Measurements from ENCODE around the gene RPTOR.
"Not testable (repeated sequence)": the region's sequence is repeated elsewhere in the genome, so short reads cannot be mapped to it uniquely, and the experiment has no call there.

RPTOR gene

GRCh38 chr17:80807014-80807413 is 262.4 kb downstream of the RPTOR start:
- Histone ChIP-seq H3K4me3 (ENCODE audit: low read length) (no peak overlapping the region), H3K4me1 (ENCODE audit: insufficient read depth, low read length) (peaks cover 8% of the 10 kb centered on the region; the same call in 1 of the 2 replicates), H3K27me3 (ENCODE audit: insufficient read depth, low read length) (no peaks in the 10 kb centered on the region), H3K36me3 (ENCODE audit: insufficient read depth, low read length) (no peaks in the 10 kb centered on the region), H3K9me3 (ENCODE audit: insufficient read depth, low read depth, low read length) (peaks cover 17% of the 10 kb centered on the region), H3K27ac (ENCODE audit: low read depth, low read length) (no peak overlapping the region), H3K9ac (ENCODE audit: low read depth, low read length) (no peak overlapping the region)
- WGBS = 95% methylated on average over 3 of the region's 4 CpGs

DNA sequence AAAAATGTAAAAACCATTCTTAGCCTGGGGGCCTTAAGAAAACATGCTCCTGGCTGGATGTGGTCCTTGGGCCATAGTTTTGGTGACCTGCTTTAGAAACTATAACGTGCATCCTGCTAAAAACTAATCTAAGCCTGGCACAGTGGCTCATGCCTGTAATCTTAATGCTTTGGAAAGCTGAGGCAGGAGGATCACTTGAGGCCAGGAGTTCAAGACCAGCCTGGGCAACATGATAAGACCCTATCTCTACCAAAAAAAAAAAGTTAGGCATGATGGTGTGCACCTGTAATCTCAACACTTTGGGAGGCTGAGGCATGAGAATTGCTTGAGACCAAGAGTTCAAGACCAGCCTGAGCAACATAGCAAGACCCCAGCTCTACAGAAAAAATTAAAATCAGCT is 263.2 kb downstream of the RPTOR start:
- no peaks in the 10 kb centered on the region for H3K27me3 ChIP-seq (ENCODE audit: insufficient read depth, low read length)

DNA sequence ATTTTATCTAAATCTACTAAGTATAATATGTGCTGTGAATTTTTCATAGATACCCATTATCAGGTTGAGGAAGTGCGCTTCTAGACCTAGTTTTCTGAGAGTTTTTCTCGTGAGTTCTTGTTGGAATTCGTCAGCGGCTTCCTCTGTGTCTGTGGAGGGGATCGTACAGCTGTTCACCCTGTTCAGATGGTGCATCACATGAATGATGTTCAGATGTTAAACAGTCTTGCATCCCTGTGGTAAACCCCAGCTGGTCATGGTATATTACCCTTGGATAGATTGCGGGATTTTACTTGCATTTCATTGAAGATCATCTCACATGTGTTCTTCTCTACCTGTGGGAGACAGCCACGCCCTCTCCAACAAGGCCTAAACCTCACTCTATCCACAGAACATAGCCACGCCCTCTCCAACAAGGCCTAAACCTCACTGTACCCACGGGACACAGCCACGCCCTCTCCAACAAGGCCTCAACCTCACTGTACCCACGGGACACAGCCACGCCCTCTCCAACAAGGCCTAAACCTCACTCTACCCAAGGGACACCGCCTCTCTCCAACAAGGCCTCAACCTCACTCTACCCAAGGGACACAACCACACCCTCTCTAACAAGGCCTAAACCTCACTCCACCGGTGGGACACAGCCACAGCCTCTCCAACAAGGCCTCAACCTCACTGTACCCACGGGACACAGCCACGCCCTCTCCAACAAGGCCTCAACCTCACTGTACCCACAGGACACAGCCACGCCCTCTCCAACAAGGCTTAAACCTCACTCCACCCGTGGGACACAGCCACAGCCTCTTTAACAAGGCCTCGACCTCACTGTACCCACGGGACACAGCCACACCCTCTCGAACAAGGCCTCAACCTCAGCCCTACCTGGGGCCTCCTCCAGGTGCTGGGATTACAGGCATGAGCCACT is 266.8 kb downstream of the RPTOR start:
- WGBS = 91% methylated on average over 21 of the region's 21 CpGs

More for the DNA sequence above, 263.2 kb downstream of the RPTOR start:
- Histone ChIP-seq H3K27ac (ENCODE audit: low read depth, low read length) (no peak overlapping the region), H3K4me1 (ENCODE audit: insufficient read depth, low read length) (peaks cover 8% of the 10 kb centered on the region; the same call in 1 of the 2 replicates), H3K36me3 (ENCODE audit: insufficient read depth, low read length) (no peaks in the 10 kb centered on the region), H3K4me3 (ENCODE audit: low read length) (no peak overlapping the region), H3K9me3 (ENCODE audit: insufficient read depth, low read depth, low read length) (peaks cover 17% of the 10 kb centered on the region), H3K9ac (ENCODE audit: low read depth, low read length) (no peak overlapping the region)
- WGBS = 90% methylated on average over 1 of the region's 1 CpG

DNA sequence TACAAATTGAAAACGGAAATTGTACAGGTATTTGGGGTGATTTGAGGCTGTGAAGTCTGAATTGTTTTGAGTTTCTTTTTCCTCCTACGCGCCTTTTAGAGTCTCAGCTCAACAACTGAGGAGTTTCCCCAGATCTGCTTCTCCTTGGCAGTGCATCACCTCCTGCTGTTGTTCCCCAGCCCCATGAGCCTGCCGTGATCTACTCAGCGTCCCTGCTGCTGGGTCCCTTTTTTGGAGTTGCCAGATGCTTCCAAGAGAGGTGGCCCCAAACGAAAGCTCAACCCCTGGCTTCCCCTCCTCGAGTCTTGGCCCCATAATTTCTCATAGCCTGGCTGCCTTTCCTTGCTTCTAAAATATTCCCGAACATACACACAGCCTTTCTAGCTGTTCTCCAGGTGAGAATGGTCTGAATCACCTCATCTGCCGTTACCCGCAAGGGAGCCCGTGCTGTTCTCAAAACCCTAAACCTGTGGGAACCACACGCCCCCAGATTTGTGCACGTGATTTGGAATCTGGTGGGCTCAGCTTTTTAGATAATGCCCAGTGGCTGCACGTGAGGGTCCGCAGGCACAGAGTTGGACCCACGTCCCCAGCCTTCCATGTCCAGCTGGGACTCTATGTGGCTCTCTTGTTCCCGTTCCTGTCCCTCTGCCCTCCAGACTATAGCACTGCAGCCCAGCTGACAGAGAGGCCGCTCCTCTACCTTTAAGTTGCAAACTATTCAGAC is 267.9 kb downstream of the RPTOR start:
- no peak overlapping the region for H3K4me3 ChIP-seq (ENCODE audit: low read length)
- no peaks in the 10 kb centered on the region for H3K4me1 ChIP-seq (ENCODE audit: insufficient read depth, low read length)
- H3K36me3 ChIP-seq (ENCODE audit: insufficient read depth, low read length) = no peaks in the 10 kb centered on the region
- H3K9me3 ChIP-seq (ENCODE audit: insufficient read depth, low read depth, low read length) = 0 out of 2 replicates have a peak, but pooled peaks cover 3% of the 10 kb centered on the region
- H3K9ac ChIP-seq (ENCODE audit: low read depth, low read length) = no peak overlapping the region
- H3K27me3 ChIP-seq (ENCODE audit: insufficient read depth, low read length) = no peaks in the 10 kb centered on the region
- H3K27ac ChIP-seq (ENCODE audit: low read depth, low read length) = no peak overlapping the region
- WGBS = 94% methylated on average over 18 of the region's 18 CpGs

More for the DNA sequence above, 266.8 kb downstream of the RPTOR start:
- Histone ChIP-seq H3K27ac (ENCODE audit: low read depth, low read length) (no peak overlapping the region), H3K4me1 (ENCODE audit: insufficient read depth, low read length) (no peaks in the 10 kb centered on the region), H3K4me3 (ENCODE audit: low read length) (no peak overlapping the region), H3K27me3 (ENCODE audit: insufficient read depth, low read length) (no peaks in the 10 kb centered on the region), H3K36me3 (ENCODE audit: insufficient read depth, low read length) (no peaks in the 10 kb centered on the region), H3K9ac (ENCODE audit: low read depth, low read length) (no peak overlapping the region), H3K9me3 (ENCODE audit: insufficient read depth, low read depth, low read length) (peaks cover 13% of the 10 kb centered on the region)

GRCh38 chr17:80813318-80813717 is 268.7 kb downstream of the RPTOR start:
- H3K27me3 ChIP-seq (ENCODE audit: insufficient read depth, low read length) = no peaks in the 10 kb centered on the region
- WGBS = 96% methylated on average over 5 of the region's 5 CpGs
- no peaks in the 10 kb centered on the region; the same call in 1 of the 2 replicates for H3K4me1 ChIP-seq (ENCODE audit: insufficient read depth, low read length)
- H3K9ac ChIP-seq (ENCODE audit: low read depth, low read length) = no peak overlapping the region
- H3K36me3 ChIP-seq (ENCODE audit: insufficient read depth, low read length) = no peaks in the 10 kb centered on the region
- H3K4me3 ChIP-seq (ENCODE audit: low read length) = no peak overlapping the region
- H3K9me3 ChIP-seq (ENCODE audit: insufficient read depth, low read depth, low read length) = no peaks in the 10 kb centered on the region
- H3K27ac ChIP-seq (ENCODE audit: low read depth, low read length) = no peak overlapping the region

DNA sequence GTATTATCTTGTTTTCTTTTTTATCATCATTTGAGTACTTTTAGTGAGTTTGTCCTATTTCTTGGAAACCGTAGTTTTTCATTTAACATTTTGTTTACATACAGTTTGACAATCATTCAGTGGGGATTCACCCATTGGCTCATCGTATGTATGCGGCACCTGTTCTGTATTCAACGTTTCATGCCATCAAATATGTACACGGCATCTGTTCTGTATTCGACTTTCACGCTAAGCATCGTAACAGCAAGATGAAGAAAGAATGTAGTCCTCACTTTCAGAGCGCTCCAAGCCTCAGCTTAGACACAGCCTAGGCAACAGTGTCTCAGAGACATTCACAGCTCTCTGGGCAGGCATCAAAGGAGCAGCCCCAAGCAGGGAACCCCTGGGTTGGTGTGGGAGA is 269.9 kb downstream of the RPTOR start:
- WGBS = 97% methylated on average over 9 of the region's 9 CpGs
- H3K36me3 ChIP-seq (ENCODE audit: insufficient read depth, low read length) = no peaks in the 10 kb centered on the region
- H3K27me3 ChIP-seq (ENCODE audit: insufficient read depth, low read length) = no peaks in the 10 kb centered on the region
- no peaks in the 10 kb centered on the region for H3K9me3 ChIP-seq (ENCODE audit: insufficient read depth, low read depth, low read length)
- no peaks in the 10 kb centered on the region; the same call in 1 of the 2 replicates for H3K4me1 ChIP-seq (ENCODE audit: insufficient read depth, low read length)
- H3K9ac ChIP-seq (ENCODE audit: low read depth, low read length) = no peak overlapping the region
- H3K27ac ChIP-seq (ENCODE audit: low read depth, low read length) = no peak overlapping the region
- H3K4me3 ChIP-seq (ENCODE audit: low read length) = no peak overlapping the region

GRCh38 chr17:80815151-80815681 is 270.6 kb downstream of the RPTOR start:
- no peaks in the 10 kb centered on the region for H3K27me3 ChIP-seq (ENCODE audit: insufficient read depth, low read length)
- WGBS = 92% methylated on average over 10 of the region's 10 CpGs
- H3K4me1 ChIP-seq (ENCODE audit: insufficient read depth, low read length) = peaks cover 1% of the 10 kb centered on the region; the same call in 1 of the 2 replicates
- no peaks in the 10 kb centered on the region for H3K36me3 ChIP-seq (ENCODE audit: insufficient read depth, low read length)
- H3K9me3 ChIP-seq (ENCODE audit: insufficient read depth, low read depth, low read length) = no peaks in the 10 kb centered on the region
- H3K27ac ChIP-seq (ENCODE audit: low read depth, low read length) = no peak overlapping the region
- H3K4me3 ChIP-seq (ENCODE audit: low read length) = no peak overlapping the region
- H3K9ac ChIP-seq (ENCODE audit: low read depth, low read length) = no peak overlapping the region

- H3K9me3 ChIP-seq (ENCODE audit: insufficient read depth, low read depth, low read length); H3K4me3 ChIP-seq (ENCODE audit: low read length); H3K9ac ChIP-seq (ENCODE audit: low read depth, low read length); H3K4me1 ChIP-seq (ENCODE audit: insufficient read depth, low read length); H3K36me3 ChIP-seq (ENCODE audit: insufficient read depth, low read length); H3K27me3 ChIP-seq (ENCODE audit: insufficient read depth, low read length); H3K27ac ChIP-seq (ENCODE audit: low read depth, low read length): not testable (repeated sequence)
- 96% methylated on average over 23 of the region's 23 CpGs for WGBS
These were observed 271.1 kb downstream of the RPTOR start for GRCh38 chr17:80815718-80816117.

DNA sequence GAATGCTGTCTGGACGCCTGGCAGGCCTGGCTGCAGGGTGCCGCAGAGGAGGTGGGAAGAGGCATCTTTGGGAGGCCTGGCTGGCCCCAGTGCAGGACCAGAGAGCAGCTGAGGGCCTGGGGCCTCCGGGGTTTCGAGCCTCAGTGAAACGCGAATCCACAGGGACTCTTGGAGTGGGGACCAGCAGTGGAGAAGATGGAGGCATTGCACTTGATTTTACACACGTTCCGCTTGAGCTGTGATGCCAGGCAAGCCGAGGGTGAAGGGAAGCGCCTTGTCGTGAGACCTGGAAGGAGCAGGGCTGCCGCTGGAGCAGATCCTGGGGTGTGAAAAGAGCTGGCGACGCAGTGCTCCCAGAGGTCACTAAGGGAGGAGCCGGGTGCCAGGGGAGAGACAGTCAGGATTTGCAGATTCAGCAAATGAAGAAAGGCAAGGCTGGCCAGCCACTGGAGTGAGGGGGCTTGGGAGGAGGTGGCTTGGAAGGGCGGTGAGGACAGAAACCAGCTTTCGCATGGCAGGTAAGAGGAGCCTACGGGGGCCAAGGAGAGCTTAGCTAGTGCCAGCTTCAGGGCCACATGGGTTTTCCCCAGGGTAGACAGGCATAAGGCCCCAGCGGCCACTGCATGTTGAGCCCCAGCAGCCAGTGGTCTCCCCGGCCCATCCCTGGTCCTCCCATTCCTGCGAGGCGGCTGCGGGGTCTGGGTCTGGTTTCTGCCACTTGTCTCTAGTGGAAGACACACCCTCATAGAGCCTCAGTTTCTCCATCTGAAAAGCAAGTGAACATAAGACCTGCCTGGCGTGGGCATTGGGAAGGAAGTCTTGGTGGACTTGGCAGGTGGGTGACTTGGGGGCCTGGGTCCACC is 271.8 kb downstream of the RPTOR start:
- Histone ChIP-seq H3K9ac (ENCODE audit: low read depth, low read length) (no peak overlapping the region), H3K4me3 (ENCODE audit: low read length) (no peak overlapping the region), H3K27me3 (ENCODE audit: insufficient read depth, low read length) (no peaks in the 10 kb centered on the region), H3K27ac (ENCODE audit: low read depth, low read length) (no peak overlapping the region), H3K9me3 (ENCODE audit: insufficient read depth, low read depth, low read length) (no peaks in the 10 kb centered on the region), H3K36me3 (ENCODE audit: insufficient read depth, low read length) (no peaks in the 10 kb centered on the region), H3K4me1 (ENCODE audit: insufficient read depth, low read length) (peaks cover 7% of the 10 kb centered on the region; the same call in 1 of the 2 replicates)
- 94% methylated on average over 24 of the region's 24 CpGs for WGBS

- peaks cover 7% of the 10 kb centered on the region; the same call in 1 of the 2 replicates for H3K4me1 ChIP-seq (ENCODE audit: insufficient read depth, low read length)
- no peaks in the 10 kb centered on the region for H3K27me3 ChIP-seq (ENCODE audit: insufficient read depth, low read length)
- H3K9me3 ChIP-seq (ENCODE audit: insufficient read depth, low read depth, low read length) = no peaks in the 10 kb centered on the region
- H3K4me3 ChIP-seq (ENCODE audit: low read length) = no peak overlapping the region
- 92% methylated on average over 11 of the region's 11 CpGs for WGBS
- H3K36me3 ChIP-seq (ENCODE audit: insufficient read depth, low read length) = no peaks in the 10 kb centered on the region
- no peak overlapping the region for H3K9ac ChIP-seq (ENCODE audit: low read depth, low read length)
- no peak overlapping the region for H3K27ac ChIP-seq (ENCODE audit: low read depth, low read length)
These were observed 272.7 kb downstream of the RPTOR start for GRCh38 chr17:80817321-80817845.
